ENCODE results near the gene SPATA32.

The SPATA32 gene

GRCh38 chr17:45221081-45222013 lies 40.5 kb downstream of the SPATA32 start, which contains the start of gene FMNL1:
Gene FMNL1, plus strand, starts transcription at chr17:45221885. Its CDS starts 240 bp downstream, at chr17:45222125.
- H3K4me1 Mint-ChIP-seq = peaks cover 54% of the 10 kb centered on the region
- DNase-seq (ENCODE audit: low spot score in 2 of 2) = peak; percentile 73 to 82
- peak within 1 kb of the TSS; percentile 92 for H3K4me3 Mint-ChIP-seq
- peak within 1 kb of the TSS; percentile 98 for H3K27ac Mint-ChIP-seq
- H3K36me3 Mint-ChIP-seq = peaks cover 7% of the 10 kb centered on the region
- H3K9me3 Mint-ChIP-seq = no peaks in the 10 kb centered on the region
- peak; percentile 52 for ATAC-seq (ENCODE audit: low read depth)
- no peaks in the 10 kb centered on the region for H3K27me3 Mint-ChIP-seq

DNA sequence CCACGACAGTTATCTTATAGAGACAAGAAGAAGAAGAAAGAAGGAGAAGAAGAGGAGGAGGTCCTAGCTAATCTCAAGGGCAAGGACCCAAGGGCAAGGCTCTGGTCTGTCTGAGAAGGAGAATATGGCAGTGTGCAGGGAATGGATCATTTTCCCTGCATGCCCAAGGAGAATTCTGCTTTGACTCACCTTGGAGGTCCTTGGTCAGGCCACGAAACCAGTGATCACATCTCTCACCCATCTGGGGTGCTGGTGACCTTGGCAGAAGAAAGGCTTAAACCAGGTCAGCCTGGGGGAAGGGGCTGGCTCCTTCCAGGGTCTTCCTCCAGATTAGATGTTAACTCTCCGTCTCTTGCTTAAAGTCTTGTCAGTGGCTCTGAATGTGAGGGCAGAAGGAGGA lies 41.8 kb downstream of the SPATA32 start:
- Mint-ChIP-seq H3K36me3 (peaks cover 8% of the 10 kb centered on the region), H3K27ac (peak overlapping the region; percentile 81), H3K4me1 (peaks cover 43% of the 10 kb centered on the region), H3K27me3 (no peaks in the 10 kb centered on the region), H3K4me3 (peak overlapping the region; percentile 76), H3K9me3 (no peaks in the 10 kb centered on the region)
- no peak for ATAC-seq (ENCODE audit: low read depth)
- no peak for DNase-seq (ENCODE audit: low spot score in 2 of 2)

DNA sequence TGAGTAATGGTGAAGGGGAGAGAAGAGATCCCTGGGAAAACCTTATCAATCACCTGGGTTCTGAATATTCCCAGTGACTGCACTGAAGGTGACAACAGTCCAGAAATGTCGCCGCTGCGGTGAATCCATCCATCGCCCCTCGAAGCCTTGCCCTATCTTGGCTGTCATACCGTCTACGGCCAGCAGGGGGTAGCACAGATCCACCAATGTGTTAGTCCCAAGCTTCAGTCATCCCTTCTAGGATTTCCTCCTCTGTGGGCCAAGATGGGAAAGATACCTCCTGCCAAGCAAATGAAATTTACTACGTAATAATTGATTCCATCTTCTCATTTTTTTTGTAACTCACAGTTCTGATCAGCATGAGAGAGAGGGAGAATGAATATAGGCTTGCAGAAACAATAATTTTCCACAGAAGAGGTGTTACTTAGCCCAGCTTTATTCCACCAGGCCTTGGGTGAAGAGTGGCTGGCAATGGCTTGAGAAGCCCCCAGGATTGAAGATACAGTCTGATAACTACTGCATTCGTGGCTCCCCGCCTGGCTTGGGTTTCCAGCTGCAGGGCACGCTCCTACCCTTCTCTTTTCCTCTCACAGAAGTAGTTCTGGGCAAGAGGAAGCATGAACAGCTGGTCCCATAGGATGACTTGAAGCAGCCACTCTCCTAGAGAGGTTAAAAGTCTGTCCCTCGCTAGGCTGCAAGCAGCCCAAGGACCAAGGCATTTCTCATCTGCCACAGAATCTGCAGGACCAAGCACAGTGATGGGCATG lies 42.8 kb downstream of the SPATA32 start:
- DNase-seq (ENCODE audit: low spot score in 2 of 2) = peak; percentile 87 to 93
- Mint-ChIP-seq H3K9me3 (no peaks in the 10 kb centered on the region), H3K27me3 (no peaks in the 10 kb centered on the region), H3K4me3 (peak overlapping the region; percentile 41), H3K36me3 (peaks cover 8% of the 10 kb centered on the region), H3K4me1 (peaks cover 34% of the 10 kb centered on the region), H3K27ac (no peak overlapping the region)
- ATAC-seq (ENCODE audit: low read depth) = peak; percentile 25

Data from memory B cell (primary cell).